AG10803 (cell line): ENCODE data around the gene TNFRSF18.

Experiments used
- DNase-seq: peaks from one replicate; pipeline ENCODE4 v3.0.0; 2010; ENCODE audit warnings: low read depth
- H3K4me3 ChIP-seq: 2 replicates; pipeline ENCODE4 v1.5.1; 2011; ENCODE audit warnings: mild to moderate bottlenecking, low read length, control low read depth
- TF ChIP-seq, protein P1 (sequence below): conservative IDR thresholded peaks from 2 replicates; pipeline ENCODE4 v1.5.1; 2011; ENCODE audit warnings: mild to moderate bottlenecking, low read length, control low read depth, inconsistent platforms

TNFRSF18 gene

DNA sequence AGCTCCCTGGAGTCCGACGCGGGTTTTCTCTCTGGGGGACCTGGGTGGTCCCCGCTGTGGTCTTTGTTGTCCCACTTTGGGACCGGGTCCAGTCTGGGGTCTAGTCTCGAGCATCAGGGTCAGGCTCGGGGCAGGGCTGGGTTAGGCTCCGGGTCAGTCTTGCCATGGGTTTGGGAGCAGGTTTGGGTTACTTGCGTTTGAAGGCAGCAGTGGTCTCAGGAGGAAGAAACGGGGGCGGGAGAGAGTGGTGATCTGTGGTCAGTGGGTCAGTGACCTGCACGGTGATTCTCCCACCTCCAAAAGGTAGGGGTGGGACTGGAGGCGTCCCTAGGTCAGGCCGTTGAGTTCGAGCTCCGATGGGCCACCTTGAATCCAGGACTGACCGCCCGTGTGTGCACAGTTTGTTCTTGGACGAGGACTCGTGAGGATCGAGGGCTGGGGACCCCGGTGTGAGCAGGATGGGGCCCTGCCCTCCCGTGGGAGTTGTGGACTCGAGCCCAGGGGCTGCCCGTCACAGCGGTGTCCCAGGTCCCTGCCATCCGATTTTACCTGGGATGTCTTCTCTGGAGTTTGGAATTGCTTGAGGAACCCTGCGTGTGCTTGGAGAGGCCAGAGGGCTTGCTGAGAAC lies 27.9 kb upstream of the TNFRSF18 start:
- DNase-seq: no peak
- TF ChIP-seq, protein P1, sequence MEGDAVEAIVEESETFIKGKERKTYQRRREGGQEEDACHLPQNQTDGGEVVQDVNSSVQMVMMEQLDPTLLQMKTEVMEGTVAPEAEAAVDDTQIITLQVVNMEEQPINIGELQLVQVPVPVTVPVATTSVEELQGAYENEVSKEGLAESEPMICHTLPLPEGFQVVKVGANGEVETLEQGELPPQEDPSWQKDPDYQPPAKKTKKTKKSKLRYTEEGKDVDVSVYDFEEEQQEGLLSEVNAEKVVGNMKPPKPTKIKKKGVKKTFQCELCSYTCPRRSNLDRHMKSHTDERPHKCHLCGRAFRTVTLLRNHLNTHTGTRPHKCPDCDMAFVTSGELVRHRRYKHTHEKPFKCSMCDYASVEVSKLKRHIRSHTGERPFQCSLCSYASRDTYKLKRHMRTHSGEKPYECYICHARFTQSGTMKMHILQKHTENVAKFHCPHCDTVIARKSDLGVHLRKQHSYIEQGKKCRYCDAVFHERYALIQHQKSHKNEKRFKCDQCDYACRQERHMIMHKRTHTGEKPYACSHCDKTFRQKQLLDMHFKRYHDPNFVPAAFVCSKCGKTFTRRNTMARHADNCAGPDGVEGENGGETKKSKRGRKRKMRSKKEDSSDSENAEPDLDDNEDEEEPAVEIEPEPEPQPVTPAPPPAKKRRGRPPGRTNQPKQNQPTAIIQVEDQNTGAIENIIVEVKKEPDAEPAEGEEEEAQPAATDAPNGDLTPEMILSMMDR: no peak
- H3K4me3 ChIP-seq: no peak overlapping the region

DNA sequence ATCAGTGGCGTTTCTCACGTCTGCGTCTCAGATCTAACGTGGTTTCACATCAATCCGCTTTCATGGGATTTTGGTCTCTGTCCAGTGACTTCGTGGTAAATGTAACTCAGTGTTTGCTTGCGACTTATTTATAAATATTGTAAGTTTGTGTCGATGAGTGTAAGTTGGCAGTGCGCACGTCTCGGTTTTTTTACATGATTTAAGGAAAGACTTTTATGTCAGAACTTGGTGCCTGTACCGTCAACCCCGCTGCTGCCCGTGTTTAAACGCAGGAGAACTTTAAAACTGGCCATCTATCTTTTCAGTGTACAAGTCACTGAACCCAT lies 27.1 kb upstream of the TNFRSF18 start:
- no peak overlapping the region for H3K4me3 ChIP-seq
- TF ChIP-seq, protein P1: no peak
- DNase-seq: no peak

DNA sequence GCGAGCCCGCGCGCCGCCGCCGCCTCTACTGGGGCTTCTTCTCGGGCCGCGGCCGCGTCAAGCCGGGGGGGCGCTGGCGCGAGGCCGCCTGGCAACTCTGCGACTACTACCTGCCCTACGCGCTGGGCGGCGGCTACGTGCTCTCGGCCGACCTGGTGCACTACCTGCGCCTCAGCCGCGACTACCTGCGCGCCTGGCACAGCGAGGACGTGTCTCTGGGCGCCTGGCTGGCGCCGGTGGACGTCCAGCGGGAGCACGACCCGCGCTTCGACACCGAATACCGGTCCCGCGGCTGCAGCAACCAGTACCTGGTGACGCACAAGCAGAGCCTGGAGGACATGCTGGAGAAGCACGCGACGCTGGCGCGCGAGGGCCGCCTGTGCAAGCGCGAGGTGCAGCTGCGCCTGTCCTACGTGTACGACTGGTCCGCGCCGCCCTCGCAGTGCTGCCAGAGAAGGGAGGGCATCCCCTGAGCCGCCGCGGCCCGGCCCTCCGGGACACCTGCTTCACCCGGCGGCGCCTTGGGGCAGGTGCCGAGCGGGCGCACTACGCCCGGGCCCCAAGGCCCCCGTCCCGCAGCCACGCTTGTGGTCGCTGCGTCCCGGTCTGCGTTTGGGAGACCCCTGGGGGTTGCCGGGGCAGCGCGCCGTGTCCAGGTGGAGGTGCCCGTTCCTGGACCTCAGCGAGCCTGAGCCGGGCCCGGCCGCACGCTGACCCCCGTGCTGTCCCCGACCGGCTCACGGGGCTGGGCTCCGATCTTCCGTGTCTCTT lies 26.6 kb upstream of the TNFRSF18 start:
- TF ChIP-seq, protein P1: no peak
- no peak for DNase-seq

DNA sequence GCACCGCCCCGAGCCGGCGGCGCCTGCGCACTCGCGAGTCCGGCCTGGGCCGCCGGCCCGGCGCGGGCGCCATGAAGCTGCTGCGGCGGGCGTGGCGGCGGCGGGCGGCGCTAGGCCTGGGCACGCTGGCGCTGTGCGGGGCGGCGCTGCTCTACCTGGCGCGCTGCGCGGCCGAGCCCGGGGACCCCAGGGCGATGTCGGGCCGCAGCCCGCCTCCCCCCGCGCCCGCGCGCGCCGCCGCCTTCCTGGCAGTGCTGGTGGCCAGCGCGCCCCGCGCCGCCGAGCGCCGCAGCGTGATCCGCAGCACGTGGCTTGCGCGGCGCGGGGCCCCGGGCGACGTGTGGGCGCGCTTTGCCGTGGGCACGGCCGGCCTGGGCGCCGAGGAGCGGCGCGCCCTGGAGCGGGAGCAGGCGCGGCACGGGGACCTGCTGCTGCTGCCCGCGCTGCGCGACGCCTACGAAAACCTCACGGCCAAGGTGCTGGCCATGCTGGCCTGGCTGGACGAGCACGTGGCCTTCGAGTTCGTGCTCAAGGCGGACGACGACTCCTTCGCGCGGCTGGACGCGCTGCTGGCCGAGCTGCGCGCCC lies 25.9 kb upstream of the TNFRSF18 start, which contains the start of gene B3GALT6:
Gene B3GALT6, plus strand, starts transcription at position 30 of the 588 bp plus-strand sequence. Its CDS starts 42 bp downstream, at position 72.
- DNase-seq: no peak
- TF ChIP-seq, protein P1: no peak
- H3K4me3 ChIP-seq: peak within 1 kb of the TSS; percentile 67

More for the DNA sequence above, 26.6 kb upstream of the TNFRSF18 start:
- peak overlapping the region; percentile 7; the same call in 1 of the 2 replicates for H3K4me3 ChIP-seq

DNA sequence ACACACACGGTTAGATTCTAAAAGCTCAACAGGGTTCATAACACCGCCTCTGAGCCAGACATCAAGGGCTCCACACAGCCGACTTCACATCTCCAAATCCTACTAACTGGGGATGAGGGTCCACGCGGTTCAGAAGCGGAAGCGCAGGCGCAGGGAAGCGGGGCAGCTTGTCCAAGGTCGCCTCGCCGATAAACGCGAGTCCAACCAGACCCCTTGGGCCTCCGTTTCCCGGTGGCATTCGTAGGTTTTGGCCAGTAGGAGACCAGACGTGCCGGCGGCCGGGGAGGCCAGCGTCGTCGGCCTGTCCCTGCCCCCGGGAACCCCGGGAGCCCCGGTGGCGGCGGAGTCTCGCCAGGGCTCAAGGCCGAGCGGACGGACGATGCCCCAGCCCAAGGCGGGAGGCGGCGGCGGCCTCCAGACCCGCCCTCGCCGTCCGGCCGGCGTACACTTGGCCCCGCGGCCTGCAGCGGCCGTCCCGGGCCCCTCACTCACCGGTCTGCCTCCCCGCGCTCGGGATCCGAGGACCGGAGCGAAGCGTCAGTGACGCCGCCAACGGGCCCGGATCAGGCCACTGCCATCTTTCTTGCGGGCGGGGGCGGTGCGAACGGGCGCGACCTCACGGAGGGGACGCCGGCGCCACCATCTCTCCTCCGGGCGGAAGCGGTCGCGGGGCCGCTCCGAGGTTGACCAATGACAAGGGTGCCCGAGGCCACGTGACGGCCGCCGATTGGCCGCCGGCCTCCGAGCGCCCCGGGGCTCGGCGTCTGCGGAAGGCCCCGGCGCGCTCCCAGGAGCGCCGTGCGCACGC lies 25.2 kb upstream of the TNFRSF18 start, which contains the start of gene SDF4:
Gene SDF4, minus strand, starts transcription at position 602 of the 808 bp plus-strand sequence. CDS start 3,229 bp downstream, outside the sequence.
- TF ChIP-seq, protein P1: no peak
- peak; percentile 96 for DNase-seq
- peak within 1 kb of the TSS; percentile 67 for H3K4me3 ChIP-seq

DNA sequence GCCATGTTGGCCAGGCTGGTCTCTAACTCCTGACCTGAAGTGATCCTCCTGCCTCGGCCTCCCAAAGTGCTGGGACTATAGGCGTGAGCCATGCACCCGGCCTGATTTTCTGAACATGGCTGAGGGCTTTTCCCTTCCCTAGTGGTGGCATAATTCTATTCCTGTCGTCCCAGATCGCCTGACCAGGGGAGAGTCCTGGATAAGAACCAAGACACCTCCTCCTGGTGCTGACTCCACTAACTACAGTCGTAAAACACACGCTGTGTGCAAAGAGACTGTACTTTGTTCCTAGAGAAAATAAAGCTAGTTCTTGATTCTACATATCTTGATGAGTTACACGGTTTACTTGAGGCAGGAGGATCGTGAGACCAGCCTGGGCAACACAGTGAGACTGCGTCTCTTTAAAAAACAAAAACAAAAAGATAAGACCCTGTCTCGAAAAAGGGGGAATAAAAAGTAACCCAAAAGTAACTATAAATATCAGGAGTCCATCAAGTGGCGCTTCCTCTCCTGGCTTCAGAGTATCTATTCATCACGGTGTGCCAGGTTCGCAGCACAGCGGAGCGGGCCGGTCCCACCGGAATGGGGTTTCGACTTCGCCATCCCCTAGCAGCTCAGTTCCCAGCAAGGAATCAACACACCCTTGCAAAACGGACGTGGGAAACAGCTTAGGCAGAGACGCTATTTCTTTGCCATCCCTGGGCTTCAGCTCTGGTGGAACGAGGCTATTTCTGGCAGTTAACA lies 24.4 kb upstream of the TNFRSF18 start:
- TF ChIP-seq, protein P1: peak; percentile 48
- peak overlapping the region; percentile 67 for H3K4me3 ChIP-seq
- peak; percentile 73 for DNase-seq
